ENCODE measurements around the gene FAM156A.
"Not testable (repeated sequence)": the region's sequence is repeated elsewhere in the genome, so short reads cannot be mapped to it uniquely, and the experiment has no call there.

The FAM156A gene

GRCh38 chrX:52958113-52958959 lies at the start of gene FAM156A:
TSS of gene FAM156A (minus strand) at chrX:52958518. CDS start at chrX:52948588, 9,930 bp downstream.
- not testable (repeated sequence) for DNase-seq

- DNase-seq = no peak
Measured at GRCh38 chrX:53005327-53005726, 47.0 kb upstream of the FAM156A start.

- DNase-seq = no peak
Measured at GRCh38 chrX:53004811-53005210, 46.5 kb upstream of the FAM156A start.

GRCh38 chrX:53004038-53004437 lies 45.7 kb upstream of the FAM156A start:
- DNase-seq = no peak

- no peak for DNase-seq
Measured at GRCh38 chrX:53003111-53003510, 44.8 kb upstream of the FAM156A start.

GRCh38 chrX:53001958-53002357 lies 43.6 kb upstream of the FAM156A start:
- no peak for DNase-seq

- no peak for DNase-seq
Measured at GRCh38 chrX:53000447-53001135, 42.3 kb upstream of the FAM156A start.

- DNase-seq = no peak
Measured at GRCh38 chrX:52995987-52996331, 37.6 kb upstream of the FAM156A start.

- DNase-seq = peak; percentile 93
Measured at GRCh38 chrX:52995135-52995986, 37.0 kb upstream of the FAM156A start.

GRCh38 chrX:52990848-52991247 lies 32.5 kb upstream of the FAM156A start:
- no peak for DNase-seq

- peak; percentile 43 for DNase-seq
Measured at GRCh38 chrX:52990011-52990631, 31.8 kb upstream of the FAM156A start.

GRCh38 chrX:52988985-52989917 lies 30.9 kb upstream of the FAM156A start:
- DNase-seq = no peak

- no peak for DNase-seq
Measured at GRCh38 chrX:52983321-52984000, 25.1 kb upstream of the FAM156A start.

GRCh38 chrX:52979993-52980392 lies 21.7 kb upstream of the FAM156A start:
- no peak for DNase-seq

- DNase-seq = no peak
Measured at GRCh38 chrX:52979568-52979967, 21.2 kb upstream of the FAM156A start.

- DNase-seq = no peak
Measured at GRCh38 chrX:52977953-52978352, 19.6 kb upstream of the FAM156A start.

- not testable (repeated sequence) for DNase-seq
Measured at GRCh38 chrX:52975576-52975975, 17.3 kb upstream of the FAM156A start.

GRCh38 chrX:52974336-52974992 lies 16.1 kb upstream of the FAM156A start:
- not testable (repeated sequence) for DNase-seq

GRCh38 chrX:52967922-52968321 lies 9.6 kb upstream of the FAM156A start:
- DNase-seq = not testable (repeated sequence)

- DNase-seq = not testable (repeated sequence)
Measured at GRCh38 chrX:52966993-52967738, 8.8 kb upstream of the FAM156A start.

All from inflammatory macrophage treated with lipopolysaccharide for 4 hours (primary cell).